GM13977 (cell line): ENCODE measurements around the gene TMEM238.

Source experiments
- DNase-seq: peaks from one replicate; pipeline ENCODE4 v3.0.0; 2012; ENCODE audit warnings: low spot score
- in situ Hi-C: fragments of 300-500 bp; cut with MboI; formaldehyde crosslinking; loops from one replicate; pipeline ENCODE4 v1.12.0; 2022; ENCODE audit warnings: low sequenced_read_pairs, low pct_unique_long_range_greater_than_20kb, mixed read lengths, inconsistent platforms; ENCODE audit not compliant: unreplicated experiment
- TF ChIP-seq, protein P1 (sequence below): IDR thresholded peaks from 2 replicates; pipeline ENCODE4 v1.5.1; 2012; ENCODE audit warnings: mild to moderate bottlenecking, control low read depth; ENCODE audit not compliant: insufficient read depth; ENCODE audit errors: extremely low read depth, missing control alignments

Gene TMEM238

DNA sequence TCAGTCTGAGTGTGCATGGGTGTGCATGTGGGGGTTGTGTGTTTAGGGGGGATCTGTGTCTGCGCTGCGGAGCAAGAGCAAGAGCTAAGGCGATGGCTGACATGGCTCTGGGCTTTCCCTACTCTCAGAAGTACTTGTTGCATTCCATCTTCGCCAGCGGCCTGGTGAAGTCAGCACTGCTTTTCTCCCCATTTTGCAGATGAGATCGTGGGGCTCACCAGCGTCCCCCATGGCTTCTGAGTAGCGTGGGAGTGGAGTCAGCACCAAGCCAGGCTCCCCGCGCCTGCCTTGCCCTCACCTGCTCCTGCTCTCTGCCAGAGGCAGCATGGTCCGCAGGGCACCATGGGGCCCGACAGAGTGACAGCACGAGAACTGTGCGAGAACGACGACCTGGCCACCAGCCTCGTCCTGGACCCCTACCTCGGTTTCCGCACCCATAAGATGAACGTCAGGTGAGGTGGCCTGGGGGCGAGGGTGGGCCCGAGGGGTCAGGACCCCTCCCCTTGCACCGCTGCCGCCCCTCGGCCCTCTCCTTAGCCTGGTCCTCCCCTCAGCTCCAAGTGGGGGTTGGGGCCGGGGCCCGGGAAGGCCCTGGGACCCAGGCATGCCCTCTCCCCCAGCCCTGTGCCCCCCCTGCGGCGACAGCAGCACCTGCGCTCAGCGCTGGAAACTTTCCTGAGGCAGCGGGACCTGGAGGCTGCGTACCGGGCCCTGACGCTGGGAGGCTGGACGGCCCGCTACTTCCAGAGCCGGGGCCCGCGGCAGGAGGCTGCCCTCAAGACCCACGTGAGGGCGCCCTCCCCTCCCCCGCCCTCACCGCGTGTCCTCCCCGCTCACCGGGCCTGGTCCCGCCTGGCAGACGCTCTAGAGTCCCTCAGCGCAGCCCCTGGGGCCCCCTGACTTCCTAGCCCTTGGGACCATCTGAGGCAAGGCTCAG lies 42.2 kb downstream of the TMEM238 start:
- no peak for DNase-seq
- TF ChIP-seq, protein P1, sequence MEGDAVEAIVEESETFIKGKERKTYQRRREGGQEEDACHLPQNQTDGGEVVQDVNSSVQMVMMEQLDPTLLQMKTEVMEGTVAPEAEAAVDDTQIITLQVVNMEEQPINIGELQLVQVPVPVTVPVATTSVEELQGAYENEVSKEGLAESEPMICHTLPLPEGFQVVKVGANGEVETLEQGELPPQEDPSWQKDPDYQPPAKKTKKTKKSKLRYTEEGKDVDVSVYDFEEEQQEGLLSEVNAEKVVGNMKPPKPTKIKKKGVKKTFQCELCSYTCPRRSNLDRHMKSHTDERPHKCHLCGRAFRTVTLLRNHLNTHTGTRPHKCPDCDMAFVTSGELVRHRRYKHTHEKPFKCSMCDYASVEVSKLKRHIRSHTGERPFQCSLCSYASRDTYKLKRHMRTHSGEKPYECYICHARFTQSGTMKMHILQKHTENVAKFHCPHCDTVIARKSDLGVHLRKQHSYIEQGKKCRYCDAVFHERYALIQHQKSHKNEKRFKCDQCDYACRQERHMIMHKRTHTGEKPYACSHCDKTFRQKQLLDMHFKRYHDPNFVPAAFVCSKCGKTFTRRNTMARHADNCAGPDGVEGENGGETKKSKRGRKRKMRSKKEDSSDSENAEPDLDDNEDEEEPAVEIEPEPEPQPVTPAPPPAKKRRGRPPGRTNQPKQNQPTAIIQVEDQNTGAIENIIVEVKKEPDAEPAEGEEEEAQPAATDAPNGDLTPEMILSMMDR: no peak
- in situ Hi-C loops: no loop called here

GRCh38 chr19:55341171-55341588 lies 42.9 kb downstream of the TMEM238 start:
- in situ Hi-C loops: no loop called here
- TF ChIP-seq, protein P1: no peak
- DNase-seq: peak; percentile 95

GRCh38 chr19:55340784-55341147 lies 43.3 kb downstream of the TMEM238 start:
- DNase-seq: no peak
- TF ChIP-seq, protein P1: peak; percentile 38
- in situ Hi-C loops: no loop called here

DNA sequence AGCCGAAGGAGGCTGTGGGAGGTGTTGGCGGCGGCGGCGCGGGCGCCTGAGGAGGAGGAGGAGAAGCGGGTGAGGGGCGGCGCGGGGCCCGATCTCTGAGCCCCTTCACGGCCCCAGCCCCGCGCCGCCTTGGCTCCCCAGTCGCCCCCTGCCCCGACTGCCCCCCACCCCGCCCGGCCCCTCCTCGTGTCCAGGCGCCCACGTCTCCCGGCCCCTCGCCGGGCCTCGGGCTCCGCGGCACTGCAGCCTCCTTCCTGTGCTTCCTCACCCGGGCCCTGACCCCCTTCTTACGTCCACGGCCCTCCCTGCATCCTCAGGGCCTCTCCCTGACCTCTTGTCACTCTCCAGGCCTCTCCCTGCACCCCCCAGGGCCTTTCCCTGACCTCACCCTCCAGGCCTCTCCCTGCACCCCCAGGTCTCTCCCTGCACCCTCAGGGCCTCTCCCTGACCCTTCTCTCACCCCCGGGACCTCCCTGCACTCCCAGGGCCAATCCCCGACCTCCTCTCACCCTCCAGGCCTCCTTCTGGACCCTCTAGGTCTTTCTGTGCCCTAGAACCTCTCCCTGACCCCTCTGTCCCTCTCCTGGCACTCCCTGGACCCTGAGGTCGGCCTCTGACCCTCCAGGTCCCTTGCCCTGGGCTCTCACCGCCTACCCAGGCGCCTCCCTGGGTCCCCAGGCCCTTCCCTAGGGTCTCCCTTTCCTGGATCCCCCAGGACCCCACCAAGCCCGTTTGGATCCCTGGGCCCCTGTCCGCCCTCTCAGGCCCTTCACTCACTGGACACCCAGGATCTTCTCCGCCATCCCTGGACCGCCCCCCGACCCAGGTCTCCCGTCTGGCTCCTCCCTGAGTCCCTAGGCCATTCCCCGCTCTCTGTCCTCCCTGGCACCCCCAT lies 44.0 kb downstream of the TMEM238 start:
- DNase-seq: no peak
- in situ Hi-C loops: no loop called here
- TF ChIP-seq, protein P1: no peak

DNA sequence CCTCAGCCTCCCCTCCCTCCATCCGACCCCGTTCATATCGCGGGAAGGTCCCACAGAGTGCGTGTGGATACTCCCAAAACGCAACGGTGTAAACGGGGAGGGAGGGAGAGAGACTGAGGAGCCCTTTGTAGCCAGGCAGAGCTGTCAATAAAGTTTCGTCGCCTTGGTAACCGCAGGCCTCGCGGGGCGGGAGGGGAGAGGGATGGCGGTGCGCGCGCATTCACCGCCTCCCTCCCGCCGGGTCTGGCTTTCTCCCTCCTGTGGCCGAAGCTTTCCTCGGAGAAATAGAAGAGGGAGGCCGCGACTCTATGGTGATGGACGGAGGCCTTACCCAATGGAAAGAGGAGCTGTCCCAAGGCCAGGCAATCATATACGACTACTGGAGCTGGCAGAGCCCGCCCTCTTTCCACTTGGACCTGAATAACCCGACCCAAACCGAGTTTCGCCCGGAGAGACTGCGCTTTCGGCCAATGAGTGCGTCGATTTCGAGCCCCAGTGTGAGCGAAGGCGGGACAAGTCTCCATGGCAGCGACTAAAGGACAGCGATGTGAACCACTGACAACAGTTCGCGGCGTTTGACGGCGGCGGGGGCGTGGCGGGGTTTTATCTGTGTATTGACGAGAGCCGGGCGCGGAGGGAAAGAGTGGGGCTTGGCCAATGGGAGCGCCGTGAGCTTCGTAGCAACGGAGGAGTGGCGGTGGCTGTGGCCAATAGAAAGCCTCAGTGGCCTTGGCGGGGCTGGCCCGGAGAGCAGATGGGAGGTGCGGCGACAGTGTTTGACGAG lies 44.8 kb downstream of the TMEM238 start, which contains the start of gene KMT5C:
Gene KMT5C, plus strand, starts transcription at position 772 of the 784 bp plus-strand sequence. CDS start 2,061 bp downstream, outside the sequence.
- in situ Hi-C loops: no loop called here

More for the DNA sequence above, 44.8 kb downstream of the TMEM238 start, which contains the start of gene KMT5C:
- TF ChIP-seq, protein P1: no peak
- peak; percentile 99 for DNase-seq
